GM18861 (cell line): ENCODE results near the gene LCE1B.

Experiments used
- ATAC-seq: cut with Tn5 transposase; IDR thresholded peaks from one replicate; pipeline ENCODE4 v1.9.1; 2021; ENCODE audit not compliant: unreplicated experiment

LCE1B gene

DNA sequence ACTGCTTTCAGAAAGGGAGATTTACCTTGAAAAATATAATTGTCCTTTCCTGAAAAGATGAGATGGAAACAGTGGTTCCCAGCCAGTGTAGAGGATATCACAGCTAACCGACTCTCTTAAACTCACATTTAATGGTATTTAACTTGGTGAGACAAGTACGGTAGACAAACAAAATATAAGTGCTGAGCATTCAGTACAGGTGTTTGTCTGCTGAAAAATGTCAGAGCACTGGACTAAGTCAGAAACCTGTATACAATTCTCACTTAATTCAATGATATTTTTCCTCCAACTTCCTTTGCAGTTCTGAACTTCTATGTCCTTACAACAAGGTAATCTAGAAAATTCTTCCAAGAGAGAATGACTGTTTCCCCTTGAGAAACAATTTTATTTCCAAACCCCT, at the start of gene LCE1B:
Gene LCE1B (plus strand): TSS at position 301 of the 400 bp plus-strand sequence. CDS start 476 bp downstream, outside the sequence.
- ATAC-seq, result no peak

DNA sequence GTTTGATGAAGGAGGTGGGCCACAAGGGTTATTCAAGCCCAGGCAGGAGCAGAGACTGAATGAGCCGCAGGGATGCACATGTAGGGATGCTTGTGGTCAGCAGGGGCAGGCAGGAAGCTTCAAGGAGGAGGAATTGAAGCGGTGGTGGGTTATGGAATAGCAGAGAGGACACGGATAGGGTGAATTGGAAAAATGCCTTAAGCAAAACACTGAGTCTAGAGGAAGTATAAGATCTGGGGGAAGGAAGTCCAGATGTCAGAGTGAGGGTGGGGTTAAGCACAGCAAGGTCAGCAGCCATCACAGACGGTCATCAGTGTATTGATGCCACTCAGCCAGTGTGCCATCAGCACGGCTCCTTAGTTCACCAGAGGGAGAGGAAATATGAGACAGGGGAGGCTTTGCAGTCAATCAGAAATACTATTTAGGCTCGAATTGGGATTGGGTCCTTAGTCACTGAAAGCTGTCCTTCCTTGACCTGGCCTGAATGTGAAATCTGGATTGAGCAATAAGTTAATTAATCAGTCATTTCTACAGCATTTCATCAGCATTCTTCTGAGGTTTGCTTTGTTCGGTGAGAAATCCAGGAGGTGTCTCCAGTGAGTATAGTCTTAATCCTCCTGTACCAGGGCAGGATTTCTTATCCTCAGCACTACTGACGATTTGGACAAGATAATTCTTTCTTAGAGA, 42.8 kb upstream of the LCE1B start:
- no peak for ATAC-seq

DNA sequence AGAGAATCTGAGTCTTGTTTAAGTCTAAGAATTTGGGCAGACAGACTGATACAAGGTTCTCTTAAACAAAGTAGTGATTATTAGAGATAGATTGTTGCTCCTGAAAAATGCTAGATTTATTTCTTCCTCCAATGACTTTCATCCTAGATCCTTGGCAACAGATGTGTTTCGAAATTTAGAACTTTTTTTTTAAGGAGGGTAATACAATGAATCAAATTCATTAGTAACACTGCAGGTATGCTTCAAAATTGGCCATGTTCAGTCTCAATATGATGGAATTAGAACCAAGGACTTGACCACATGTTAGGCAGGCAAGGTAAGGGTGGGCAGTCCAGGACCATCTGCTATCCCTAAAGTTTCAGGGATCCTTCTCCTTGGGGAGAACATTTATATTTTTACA, 41.4 kb upstream of the LCE1B start:
- ATAC-seq, result no peak

GRCh38 chr1:152774875-152775274, 36.9 kb upstream of the LCE1B start, which contains the start of gene LCE1F:
Gene LCE1F, plus strand, starts transcription at chr1:152775140. Its CDS starts 1,232 bp downstream, at chr1:152776372.
- ATAC-seq, result no peak

DNA sequence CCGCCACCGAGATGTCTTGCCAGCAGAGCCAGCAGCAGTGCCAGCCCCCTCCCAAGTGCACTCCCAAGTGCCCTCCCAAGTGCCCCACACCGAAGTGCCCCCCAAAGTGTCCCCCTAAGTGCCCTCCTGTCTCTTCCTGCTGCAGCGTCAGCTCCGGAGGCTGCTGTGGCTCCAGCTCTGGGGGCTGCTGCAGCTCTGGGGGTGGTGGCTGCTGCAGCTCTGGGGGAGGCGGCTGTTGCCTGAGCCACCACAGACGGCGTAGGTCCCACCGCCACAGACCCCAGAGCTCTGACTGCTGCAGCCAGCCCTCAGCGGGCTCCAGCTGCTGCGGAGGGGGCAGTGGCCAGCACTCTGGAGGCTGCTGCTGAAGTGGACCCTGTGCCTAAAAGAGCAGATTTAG, 35.4 kb upstream of the LCE1B start:
- ATAC-seq, result no peak

DNA sequence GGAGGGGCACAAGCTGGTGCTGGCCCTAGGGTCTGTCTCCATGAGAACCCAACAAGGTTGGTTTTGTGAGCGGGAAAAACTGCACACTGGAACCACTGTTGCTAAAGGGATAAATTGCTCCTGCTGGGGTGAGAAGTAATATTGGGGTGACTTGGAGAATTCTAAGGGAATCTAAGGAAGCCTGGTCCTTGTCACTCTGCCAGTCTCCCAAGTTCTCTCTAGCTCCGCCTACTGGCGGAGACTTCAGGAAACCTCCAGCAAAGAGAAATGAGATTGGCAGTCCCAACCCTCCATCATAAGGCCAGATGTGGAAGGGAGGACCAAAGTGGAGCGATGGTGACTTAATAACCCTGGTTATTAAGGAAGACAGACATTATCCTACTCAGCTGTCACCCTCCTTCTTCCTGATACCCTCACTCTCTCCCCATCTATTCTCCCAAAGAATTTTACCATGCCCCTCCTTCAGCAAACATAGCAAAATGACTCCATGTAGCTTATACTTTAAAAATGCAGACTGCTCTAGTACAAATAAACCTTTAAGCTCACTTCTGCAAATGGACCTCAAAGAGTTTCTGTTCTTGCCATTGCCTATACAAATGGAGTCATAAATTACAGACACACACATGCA, 34.1 kb upstream of the LCE1B start:
- ATAC-seq, result no peak

DNA sequence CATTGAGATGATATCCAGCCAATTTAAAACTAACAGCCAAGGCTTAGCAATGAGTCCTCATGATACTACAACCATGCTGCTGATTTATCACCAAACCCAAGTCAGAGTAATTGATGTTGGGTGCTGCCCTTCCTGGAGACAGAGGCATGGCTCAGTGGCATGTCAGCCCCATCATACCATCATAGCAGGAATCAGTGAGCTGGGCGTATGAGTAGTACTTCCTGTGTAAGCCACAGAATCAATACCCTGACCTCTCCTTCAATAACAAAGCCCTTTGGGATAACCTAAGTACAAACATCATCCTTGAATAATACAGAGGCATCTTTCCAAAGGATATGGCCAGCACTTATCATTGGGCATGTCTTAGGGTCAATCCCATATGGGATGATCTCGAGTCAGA, 28.7 kb upstream of the LCE1B start:
- no peak for ATAC-seq

- no peak for ATAC-seq
Measured at GRCh38 chr1:152786077-152786476, 25.7 kb upstream of the LCE1B start, which contains the start of gene LCE1E. Gene LCE1E, plus strand, starts transcription at chr1:152786257. Its CDS starts 1,043 bp downstream, at chr1:152787300.

DNA sequence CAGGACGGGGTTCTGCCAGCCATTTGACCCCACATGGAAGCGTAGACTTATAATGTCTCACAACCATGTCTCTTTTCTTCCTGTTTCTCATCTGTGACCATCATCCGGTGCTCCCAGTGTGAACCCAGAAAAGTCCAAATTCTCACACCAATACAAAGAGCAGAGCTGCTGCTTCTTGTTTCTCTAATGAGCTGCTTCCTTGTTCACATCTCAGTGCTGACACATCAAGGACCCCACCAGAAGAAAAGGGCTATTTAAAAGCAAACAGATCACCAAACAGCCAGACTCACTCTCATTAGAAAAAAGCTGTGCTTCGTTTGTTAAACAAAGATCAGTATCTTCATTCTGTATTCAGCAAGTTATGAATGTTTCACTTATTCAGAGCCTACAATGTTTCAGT, 16.1 kb upstream of the LCE1B start:
- no peak for ATAC-seq

DNA sequence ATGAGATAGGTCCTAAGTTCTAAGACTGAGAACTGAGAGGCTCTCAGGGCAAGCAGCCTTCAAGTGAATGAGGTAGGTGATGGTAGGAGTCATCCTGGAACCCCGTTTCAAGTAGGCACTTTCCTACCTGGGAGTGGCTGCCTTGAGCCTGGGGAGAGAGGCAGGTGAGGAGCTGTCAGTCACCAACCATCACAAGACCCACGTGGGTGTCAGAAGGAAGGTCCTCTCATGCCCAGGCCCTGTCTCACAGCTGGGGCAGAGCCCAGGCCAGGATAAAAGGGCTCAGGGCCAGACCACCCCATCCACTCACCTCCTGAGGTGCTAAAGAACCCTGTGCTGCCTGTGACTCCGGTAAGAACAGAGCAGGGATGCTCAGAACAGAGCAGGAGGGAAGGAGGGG, 15.3 kb upstream of the LCE1B start, which contains the start of gene LCE1D:
Gene LCE1D (plus strand): TSS at position 301 of the 400 bp plus-strand sequence. CDS start 1,074 bp downstream, outside the sequence.
- no peak for ATAC-seq

- no peak for ATAC-seq
Measured at GRCh38 chr1:152801333-152801732, 10.4 kb upstream of the LCE1B start.

- ATAC-seq, result no peak
Measured at GRCh38 chr1:152806576-152806975, 5.2 kb upstream of the LCE1B start, which contains the start of gene LCE1C. Gene LCE1C, minus strand, starts transcription at chr1:152806651. Its CDS starts 1,173 bp downstream, at chr1:152805478.

DNA sequence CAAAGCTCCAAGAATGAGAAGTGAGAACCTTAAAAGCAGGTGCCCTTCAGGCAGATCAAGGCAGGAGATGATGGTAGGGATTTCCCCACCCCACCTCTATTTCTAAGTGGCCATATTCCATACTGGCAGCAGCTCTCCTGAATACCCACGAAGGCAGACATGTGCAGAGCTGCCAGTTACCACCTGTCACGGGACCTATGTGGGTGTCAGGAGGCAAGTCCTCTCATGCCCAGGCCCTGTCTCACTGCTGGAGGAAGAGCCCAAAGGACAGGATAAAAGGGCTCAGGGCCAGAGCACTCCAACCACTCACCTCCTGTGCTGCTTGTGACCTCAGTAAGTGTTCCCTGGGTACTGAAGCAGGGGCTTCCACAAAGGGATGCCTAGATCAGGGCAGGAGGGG, 721 bp upstream of the LCE1B start:
- no peak for ATAC-seq

GRCh38 chr1:152817309-152817708, 5.5 kb downstream of the LCE1B start:
- no peak for ATAC-seq

DNA sequence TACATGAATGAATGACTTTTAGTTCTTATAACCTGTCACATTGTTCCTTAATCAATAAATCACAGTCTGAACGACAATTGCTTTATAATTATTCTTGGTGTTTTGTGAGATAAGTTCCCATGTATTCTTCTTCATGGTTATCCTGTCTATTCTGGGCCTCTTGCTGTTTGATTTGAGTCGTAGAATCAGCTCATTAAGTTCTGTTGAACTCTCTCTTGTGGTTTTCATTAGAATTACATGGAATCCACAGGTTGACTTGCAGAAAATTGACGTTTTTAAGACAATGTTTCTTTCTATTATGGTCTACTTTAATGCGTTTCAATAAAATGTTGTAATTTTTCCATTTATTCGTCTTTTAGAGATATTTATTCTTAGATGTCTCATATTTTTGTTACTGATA, 11.5 kb downstream of the LCE1B start:
- no peak for ATAC-seq

DNA sequence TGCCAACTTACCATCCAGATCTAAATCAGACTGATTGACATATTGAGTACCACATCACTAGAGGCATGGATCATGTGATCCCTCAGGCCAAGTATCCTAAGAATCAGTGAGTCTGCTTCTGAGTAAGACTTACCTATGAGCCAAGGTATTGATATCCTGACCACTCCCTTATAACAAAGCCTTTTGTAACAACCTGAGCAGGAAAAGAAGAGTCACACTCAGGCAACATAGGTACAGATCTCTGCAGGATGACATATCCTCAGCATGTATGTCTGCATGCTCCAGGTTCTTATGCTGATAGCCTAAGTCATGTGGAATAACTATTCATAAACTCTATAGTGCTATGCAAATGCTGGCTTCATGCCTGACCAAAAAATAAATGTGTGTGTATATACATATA, 13.2 kb downstream of the LCE1B start:
- no peak for ATAC-seq

GRCh38 chr1:152827173-152827572, 15.4 kb downstream of the LCE1B start, which contains the start of gene LCE1A:
Gene LCE1A, plus strand, starts transcription at chr1:152827473. Its CDS starts 0 bp downstream, at chr1:152827473.
- ATAC-seq, result no peak

- ATAC-seq, result no peak
Measured at GRCh38 chr1:152836870-152837269, 25.1 kb downstream of the LCE1B start.

DNA sequence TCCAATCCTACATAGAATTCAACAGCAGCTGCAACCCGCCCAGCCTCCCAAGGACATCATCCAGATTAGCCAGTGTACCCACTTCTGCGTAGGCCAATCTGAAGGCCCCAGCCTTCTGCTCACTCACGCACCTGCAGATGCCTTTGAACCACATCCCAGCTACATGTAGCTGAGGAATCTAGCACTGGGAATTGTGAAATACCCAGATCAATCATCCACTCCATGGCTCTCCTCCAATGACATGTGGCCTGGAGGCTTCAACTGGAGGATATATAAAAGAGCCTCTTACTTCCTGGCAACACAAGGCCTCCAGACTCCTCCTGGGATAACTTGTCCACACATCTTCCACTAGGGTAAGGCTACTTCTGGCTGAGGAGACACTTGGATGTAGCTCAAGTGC, 30.8 kb downstream of the LCE1B start, which contains the start of gene LCE6A:
Gene LCE6A (plus strand): TSS at position 301 of the 400 bp plus-strand sequence. CDS start 665 bp downstream, outside the sequence.
- no peak for ATAC-seq

GRCh38 chr1:152855661-152856060, 43.9 kb downstream of the LCE1B start:
- ATAC-seq, result no peak

- no peak for ATAC-seq
Measured at GRCh38 chr1:152858062-152858461, 46.3 kb downstream of the LCE1B start.

- ATAC-seq, result no peak
Measured at GRCh38 chr1:152859696-152860095, 47.9 kb downstream of the LCE1B start, which contains the start of gene LCE7A. Gene LCE7A, plus strand, starts transcription at chr1:152859996. Its CDS starts 702 bp downstream, at chr1:152860698.
